HG02840 (cell line): Measurements from ENCODE around the gene LGALS4.
"Not testable (repeated sequence)": the region's sequence is repeated elsewhere in the genome, so short reads cannot be mapped to it uniquely, and the experiment has no call there.

Source experiments
- ATAC-seq: cut with Tn5 transposase; IDR thresholded peaks from one replicate; pipeline ENCODE4 v1.9.1; 2021; ENCODE audit warnings: mild to moderate bottlenecking, moderate library complexity, moderate number of reproducible peaks; ENCODE audit not compliant: unreplicated experiment, low FRiP score

LGALS4 gene

GRCh38 chr19:38826856-38827551 lies 14.3 kb upstream of the LGALS4 start:
- no peak for ATAC-seq

GRCh38 chr19:38825936-38826335 lies 13.2 kb upstream of the LGALS4 start:
- not testable (repeated sequence) for ATAC-seq

GRCh38 chr19:38821230-38821825 lies 8.6 kb upstream of the LGALS4 start:
- not testable (repeated sequence) for ATAC-seq

- no peak for ATAC-seq
Observed at GRCh38 chr19:38819231-38819920, 6.6 kb upstream of the LGALS4 start.

GRCh38 chr19:38817081-38817480 lies 4.3 kb upstream of the LGALS4 start:
- no peak for ATAC-seq

GRCh38 chr19:38816131-38816750 lies 3.5 kb upstream of the LGALS4 start:
- ATAC-seq, result no peak

GRCh38 chr19:38815059-38816001 lies 2.6 kb upstream of the LGALS4 start:
- ATAC-seq, result no peak

GRCh38 chr19:38813932-38814331 lies 1.2 kb upstream of the LGALS4 start:
- not testable (repeated sequence) for ATAC-seq

- no peak for ATAC-seq
Observed at GRCh38 chr19:38813323-38813722, 578 bp upstream of the LGALS4 start.

GRCh38 chr19:38812009-38812840 lies 520 bp downstream of the LGALS4 start:
- ATAC-seq, result no peak

GRCh38 chr19:38809592-38810252 lies 3.0 kb downstream of the LGALS4 start:
- no peak for ATAC-seq

GRCh38 chr19:38808741-38809140 lies 4.0 kb downstream of the LGALS4 start:
- ATAC-seq, result no peak

GRCh38 chr19:38807374-38808098 lies 5.2 kb downstream of the LGALS4 start:
- ATAC-seq, result not testable (repeated sequence)

- ATAC-seq, result no peak
Observed at GRCh38 chr19:38806371-38806770, 6.4 kb downstream of the LGALS4 start.

GRCh38 chr19:38805180-38805579 lies 7.6 kb downstream of the LGALS4 start:
- ATAC-seq, result no peak

- no peak for ATAC-seq
Observed at GRCh38 chr19:38803543-38803942, 9.2 kb downstream of the LGALS4 start.

GRCh38 chr19:38801359-38802095 lies 11.2 kb downstream of the LGALS4 start:
- no peak for ATAC-seq
